Peyer's patch (tissue), 4 donors: ENCODE measurements around the gene SCNN1B. TPM values are rescaled to one million over a fixed set of nuclear protein-coding genes. Genes with fewer than 3 reads are reported as not detected.
"Not testable (repeated sequence)": the region's sequence is repeated elsewhere in the genome, so short reads cannot be mapped to it uniquely, and the experiment has no call there.

Experiments
- DNase-seq, 3 donors: peaks; one replicate each; pipeline ENCODE4 v3.0.0-alpha.2; 2017 to 2019
- H3K27ac ChIP-seq, 4 donors: fragments of 200-600 bp; sonication (generic); one replicate each; pipeline ENCODE4 v1.5.1; 2016 to 2019
- H3K27me3 ChIP-seq, 2 donors: fragments of 200-600 bp; sonication (generic); one replicate each; pipeline ENCODE4 v1.5.1; 2019
- H3K36me3 ChIP-seq, 3 donors: fragments of 200-600 bp; sonication (generic); one replicate each; pipeline ENCODE4 v1.5.1; 2016 to 2019
- H3K4me1 ChIP-seq, 4 donors: fragments of 200-600 bp; sonication (generic); one replicate each; pipeline ENCODE4 v1.5.1; 2016 to 2019
- H3K4me3 ChIP-seq, 4 donors: fragments of 200-600 bp; sonication (generic); 1 replicate in 3 of 4; 2 replicates in 1 of 4; pipeline ENCODE4 v1.5.1; 2016 to 2019; ENCODE audit warnings: mild to moderate bottlenecking in 1 of 4
- H3K9me3 ChIP-seq, 4 donors: fragments of 200-600 bp; sonication (generic); one replicate each; pipeline ENCODE4 v1.5.1; 2016 to 2019; ENCODE audit warnings: mild to moderate bottlenecking in 1 of 4
- CTCF ChIP-seq, 6 experiments: fragments of 450-650 bp in 4 of 6; fragments of 200-600 bp in 2 of 6; sonication (generic) in 1 of 6; IDR thresholded peaks; one replicate each; pipeline ENCODE4 v1.5.1; 2017 to 2019; ENCODE audit warnings: antibody characterized with exemption in 6 of 6, mild to moderate bottlenecking in 3 of 6, moderate library complexity in 1 of 6
- POLR2A ChIP-seq, 2 donors: fragments of 450-650 bp; IDR thresholded peaks; one replicate each; pipeline ENCODE4 v1.5.1; 2017; ENCODE audit warnings: antibody characterized with exemption in 2 of 2, mild to moderate bottlenecking in 2 of 2, moderate library complexity in 2 of 2
- total RNA-seq, 4 donors: library from RNA; depleted of rRNA; stranded (reverse); fragments of >200 nt; gene quantifications; one replicate each; pipeline ENCODE4 v1.1.0, GENCODE V29; 2016

Gene SCNN1B
- total RNA-seq, 4 donors from 2014 or later: 4.3 to 9.6 (median 6.6) TPM; not detected in 1

GRCh38 chr16:23398987-23399805 lies 97.1 kb downstream of the SCNN1B start:
- Histone ChIP-seq H3K4me1 (peaks cover 0 to 6% (median 0%) of the 10 kb centered on the region in 4 donors), H3K9me3 (no peaks in the 10 kb centered on the region), H3K4me3 (no peak overlapping the region), H3K27ac (no peak overlapping the region), H3K27me3 (no peaks in the 10 kb centered on the region), H3K36me3 (peaks cover 0 to 86% (median 0%) of the 10 kb centered on the region in 3 donors)
- no peak for TF ChIP-seq CTCF (IDR thresholded peaks at IDR 0.05)
- no peak for TF ChIP-seq POLR2A (IDR thresholded peaks at IDR 0.05)
- DNase-seq: no peak

- not testable (repeated sequence) for DNase-seq, H3K9me3 ChIP-seq, H3K27me3 ChIP-seq, H3K27ac ChIP-seq, H3K4me3 ChIP-seq
- Histone ChIP-seq H3K4me1 (peaks cover 0 to 12% (median 0%) of the 10 kb centered on the region in 4 donors), H3K36me3 (peaks cover 0 to 90% (median 0%) of the 10 kb centered on the region in 3 donors)
These were observed 98.3 kb downstream of the SCNN1B start for GRCh38 chr16:23400447-23400846.

- no peaks in the 10 kb centered on the region for H3K9me3 ChIP-seq
- peaks cover 0 to 12% (median 0%) of the 10 kb centered on the region in 4 donors for H3K4me1 ChIP-seq
- TF ChIP-seq POLR2A (IDR thresholded peaks at IDR 0.05) (no peak), CTCF (IDR thresholded peaks at IDR 0.05) (no peak)
- H3K27me3 ChIP-seq: no peaks in the 10 kb centered on the region
- no peak for DNase-seq
- H3K36me3 ChIP-seq: peaks cover 0 to 92% (median 0%) of the 10 kb centered on the region in 3 donors
- H3K27ac ChIP-seq: no peak overlapping the region
- no peak overlapping the region for H3K4me3 ChIP-seq
These were observed 99.0 kb downstream of the SCNN1B start for GRCh38 chr16:23401139-23401538.

- TF ChIP-seq CTCF (IDR thresholded peaks at IDR 0.05) (no peak), POLR2A (IDR thresholded peaks at IDR 0.05) (no peak)
- H3K4me1 ChIP-seq: peaks cover 0 to 12% (median 0%) of the 10 kb centered on the region in 4 donors
- DNase-seq: no peak
- H3K27ac ChIP-seq: no peak overlapping the region
- no peaks in the 10 kb centered on the region for H3K9me3 ChIP-seq
- H3K27me3 ChIP-seq: no peaks in the 10 kb centered on the region
- peaks cover 0 to 93% (median 0%) of the 10 kb centered on the region in 3 donors for H3K36me3 ChIP-seq
- H3K4me3 ChIP-seq: no peak overlapping the region
These were observed 100.0 kb downstream of the SCNN1B start for GRCh38 chr16:23402100-23402499.

- no peaks in the 10 kb centered on the region for H3K9me3 ChIP-seq
- TF ChIP-seq POLR2A (IDR thresholded peaks at IDR 0.05) (no peak), CTCF (IDR thresholded peaks at IDR 0.05) (no peak)
- peaks cover 0 to 12% (median 0%) of the 10 kb centered on the region in 4 donors for H3K4me1 ChIP-seq
- H3K4me3 ChIP-seq: no peak overlapping the region
- no peaks in the 10 kb centered on the region for H3K27me3 ChIP-seq
- no peak for DNase-seq
- H3K36me3 ChIP-seq: peaks cover 0 to 81% (median 0%) of the 10 kb centered on the region in 3 donors
- no peak overlapping the region for H3K27ac ChIP-seq
These were observed 101.4 kb downstream of the SCNN1B start for GRCh38 chr16:23403547-23403946.

GRCh38 chr16:23406024-23406423 lies 103.9 kb downstream of the SCNN1B start:
- Histone ChIP-seq H3K4me3 (no peak overlapping the region), H3K36me3 (peaks cover 0 to 66% (median 0%) of the 10 kb centered on the region in 3 donors), H3K9me3 (no peaks in the 10 kb centered on the region), H3K4me1 (peaks cover 0 to 12% (median 0%) of the 10 kb centered on the region in 4 donors), H3K27ac (no peak overlapping the region), H3K27me3 (no peaks in the 10 kb centered on the region)
- TF ChIP-seq CTCF (IDR thresholded peaks at IDR 0.05) (no peak), POLR2A (IDR thresholded peaks at IDR 0.05) (no peak)
- DNase-seq: no peak
